ENCODE measurements around the gene TTLL11.

Gene TTLL11

GRCh38 chr9:121786998-121787422 is 306.1 kb downstream of the TTLL11 start:
- no peak for DNase-seq (ENCODE audit: low read depth in 2 of 2)

DNA sequence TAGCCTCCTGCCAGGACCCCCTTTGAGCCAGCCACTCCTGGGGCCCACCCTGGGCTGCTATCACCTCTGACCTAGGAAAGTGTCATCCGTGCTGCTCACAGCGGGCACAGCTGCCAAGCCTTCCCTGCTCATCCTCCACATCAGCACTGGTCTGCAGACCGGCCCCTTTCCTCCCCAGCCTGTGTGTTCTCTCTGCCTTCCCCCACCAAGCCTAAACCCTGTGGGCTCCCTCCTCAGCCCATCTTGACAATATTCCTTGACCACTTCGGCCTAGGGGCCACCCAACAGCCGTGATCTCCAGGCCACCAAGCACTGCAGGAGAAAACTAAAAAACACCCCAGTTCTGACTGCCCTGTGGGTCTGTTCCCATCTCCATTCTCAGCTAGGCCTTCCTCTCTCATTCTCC is 306.6 kb downstream of the TTLL11 start:
- no peak for DNase-seq (ENCODE audit: low read depth in 2 of 2)

GRCh38 chr9:121785673-121786542 is 307.2 kb downstream of the TTLL11 start:
- DNase-seq (ENCODE audit: low read depth in 2 of 2), result no peak

- DNase-seq (ENCODE audit: low read depth in 2 of 2), result no peak
These were observed 308.2 kb downstream of the TTLL11 start for GRCh38 chr9:121784731-121785411.

DNA sequence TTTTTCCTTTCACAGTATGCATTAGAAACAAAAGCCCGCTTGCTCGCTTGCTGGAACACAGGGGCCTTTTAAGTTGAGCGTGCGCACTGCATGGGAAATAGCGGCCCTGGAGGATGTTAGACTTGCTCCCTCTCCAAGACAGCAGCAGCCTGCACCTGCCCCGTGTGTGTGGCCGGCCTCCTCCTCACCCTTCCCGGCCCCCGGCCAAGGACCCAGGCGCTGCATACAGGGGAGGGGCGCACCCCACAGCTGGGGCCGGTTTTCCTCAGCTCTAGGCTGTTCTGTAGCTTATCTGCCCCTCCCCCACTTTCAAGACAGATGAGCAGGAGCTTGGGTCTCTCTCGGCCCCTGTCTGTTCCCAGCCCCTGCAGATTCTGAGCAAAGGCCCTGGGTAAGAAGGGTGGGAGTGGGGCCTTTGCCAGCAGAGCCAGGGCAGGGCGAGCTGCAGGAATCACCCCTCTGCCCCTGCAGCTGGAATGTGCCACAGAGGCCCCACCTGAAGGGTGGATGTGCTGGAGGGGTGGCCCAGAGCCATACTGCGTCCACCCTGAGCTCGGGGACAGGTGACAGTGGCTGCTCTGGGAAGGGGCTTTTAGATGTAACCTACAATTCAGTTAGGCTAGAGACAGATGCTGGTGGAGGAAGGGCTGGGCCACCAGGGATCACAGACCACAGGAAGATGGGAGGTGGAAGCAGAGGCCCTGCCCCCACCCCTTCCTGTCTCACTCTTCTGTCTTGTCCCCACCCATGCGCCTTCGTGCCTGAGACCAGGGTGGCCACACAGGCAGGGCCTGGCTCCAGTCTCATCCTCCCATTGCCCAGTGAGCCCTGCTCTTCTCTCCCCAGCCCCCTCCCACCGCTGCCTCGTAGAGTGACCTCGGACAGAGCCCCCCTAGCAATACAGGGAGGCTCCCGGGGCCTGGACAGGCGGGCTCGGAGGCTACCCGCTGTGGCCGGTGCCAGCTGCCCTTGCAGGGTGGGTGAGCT is 309.3 kb downstream of the TTLL11 start:
- no peak for DNase-seq (ENCODE audit: low read depth in 2 of 2)

DNA sequence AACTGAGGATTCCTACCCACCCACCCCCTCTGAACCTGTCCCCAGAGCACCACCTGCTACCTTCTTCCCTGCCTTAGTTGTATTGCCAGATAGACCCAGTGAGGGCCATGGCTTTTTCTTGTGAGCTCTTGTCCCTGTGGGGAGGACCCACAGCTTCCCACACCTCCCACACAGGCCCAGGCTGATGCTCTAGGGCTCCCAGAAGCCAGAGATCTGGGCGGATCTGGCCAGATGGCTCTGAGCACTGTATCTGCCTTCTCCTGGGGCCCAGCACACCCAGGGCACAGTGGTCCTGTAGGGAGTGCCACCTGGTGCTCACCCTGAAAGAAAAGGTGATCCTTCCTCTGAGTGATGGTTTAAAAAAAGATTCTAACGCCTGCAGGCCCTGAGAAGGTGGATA is 310.0 kb downstream of the TTLL11 start:
- no peak for DNase-seq (ENCODE audit: low read depth in 2 of 2)

DNA sequence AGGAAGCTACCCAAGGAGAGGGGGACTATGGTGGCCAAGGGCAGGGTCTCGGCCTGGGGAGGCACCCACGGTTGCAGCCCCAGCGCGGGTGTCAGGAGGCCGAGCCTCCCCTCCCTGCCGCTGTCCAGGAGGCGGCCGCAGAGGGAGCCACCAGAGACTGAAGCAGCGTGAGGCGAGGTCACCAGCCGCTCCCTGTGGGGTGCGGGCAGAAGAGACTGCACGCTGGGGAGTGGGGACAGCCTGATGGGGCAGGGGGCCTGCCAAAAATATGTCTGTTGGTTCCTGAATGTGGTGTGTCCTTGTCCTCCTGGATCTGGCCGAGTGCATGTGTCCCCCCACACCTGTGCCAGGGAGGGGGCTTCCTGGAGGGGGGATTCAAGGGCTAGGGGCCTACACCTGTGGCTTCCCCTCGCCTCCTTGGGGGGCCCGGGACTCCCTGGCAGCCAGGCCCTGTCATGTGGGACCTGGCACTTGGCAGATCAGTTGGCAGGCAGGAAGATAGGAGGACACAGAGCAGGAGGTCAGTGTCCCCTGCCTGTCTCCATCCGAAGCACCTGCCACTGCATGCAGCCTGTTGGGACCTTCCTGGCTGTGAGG is 310.5 kb downstream of the TTLL11 start:
- DNase-seq (ENCODE audit: low read depth in 2 of 2), result no peak

GRCh38 chr9:121781701-121782464 is 311.2 kb downstream of the TTLL11 start:
- DNase-seq (ENCODE audit: low read depth in 2 of 2), result no peak

DNA sequence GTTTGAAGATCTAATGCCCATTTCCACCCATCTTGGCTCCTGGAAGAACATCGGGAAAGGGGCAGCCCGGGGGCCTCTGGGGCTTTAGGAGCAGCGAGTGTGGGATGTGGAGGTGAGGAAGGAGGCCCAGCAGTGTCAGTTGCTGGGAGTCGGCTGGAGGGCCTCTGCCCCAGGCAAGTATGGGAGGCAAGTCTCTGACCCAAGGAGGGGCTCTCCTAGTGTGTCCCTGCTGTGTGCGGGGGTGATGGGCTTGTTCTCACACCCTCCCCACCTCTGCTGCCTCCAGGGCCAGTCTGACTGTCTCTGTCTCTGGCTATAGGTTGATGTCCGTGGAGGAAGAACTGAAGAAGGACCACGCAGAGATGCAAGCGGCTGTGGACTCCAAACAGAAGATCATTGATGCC is 312.0 kb downstream of the TTLL11 start:
- DNase-seq (ENCODE audit: low read depth in 2 of 2), result no peak

- DNase-seq (ENCODE audit: low read depth in 2 of 2), result no peak
These were observed 312.7 kb downstream of the TTLL11 start for GRCh38 chr9:121780177-121781040.

DNA sequence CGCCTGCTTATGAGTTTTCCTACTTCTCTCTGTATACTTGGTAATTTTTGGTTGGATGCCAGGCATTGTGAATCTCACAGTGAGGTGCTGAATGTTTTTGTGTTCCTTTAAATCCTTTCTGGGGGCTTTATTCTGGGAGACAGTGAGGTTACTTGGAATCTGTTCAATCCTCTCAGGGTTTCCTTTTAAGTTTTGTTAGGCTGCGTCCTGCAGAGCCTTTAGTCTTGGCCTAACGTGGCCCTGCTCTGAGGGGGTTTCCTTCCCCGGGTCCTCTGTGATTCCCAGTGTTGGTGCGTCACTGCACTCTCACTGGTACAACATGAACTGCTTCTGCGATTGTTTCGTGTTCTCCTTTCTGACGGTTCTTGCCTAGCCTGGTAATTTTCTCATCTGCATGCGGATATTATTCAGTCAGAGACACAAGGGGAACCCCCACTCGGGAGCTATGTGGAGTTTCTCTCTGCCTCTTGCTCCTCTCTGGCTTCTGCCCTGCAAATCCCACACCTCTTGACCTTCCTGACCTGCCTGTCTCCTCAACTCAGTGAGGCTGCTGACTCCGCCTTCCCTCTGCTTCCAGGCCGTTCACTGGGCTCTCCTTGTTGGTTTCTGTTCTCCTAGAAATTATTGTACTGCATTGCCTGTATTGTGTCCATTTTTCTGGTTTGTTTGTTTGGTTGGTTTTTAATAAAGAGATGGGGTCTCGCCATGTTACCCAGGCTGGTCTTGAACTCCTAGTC is 313.6 kb downstream of the TTLL11 start:
- DNase-seq (ENCODE audit: low read depth in 2 of 2), result no peak

- DNase-seq (ENCODE audit: low read depth in 2 of 2), result no peak
These were observed 314.6 kb downstream of the TTLL11 start for GRCh38 chr9:121778252-121779225.

- no peak for DNase-seq (ENCODE audit: low read depth in 2 of 2)
These were observed 316.1 kb downstream of the TTLL11 start for GRCh38 chr9:121776739-121777637.

- DNase-seq (ENCODE audit: low read depth in 2 of 2), result no peak
These were observed 316.9 kb downstream of the TTLL11 start for GRCh38 chr9:121776001-121776738.

GRCh38 chr9:121774715-121775613 is 318.1 kb downstream of the TTLL11 start:
- DNase-seq (ENCODE audit: low read depth in 2 of 2), result no peak

Measured in stimulated activated CD8-positive, alpha-beta memory T cell treated with anti-CD3 and anti-CD28 coated beads, Interleukin-15, amount 100 ng/mL, for 48 hours (primary cell).